Measurements from ENCODE around the gene PIN1.
"Not testable (repeated sequence)": the region's sequence is repeated elsewhere in the genome, so short reads cannot be mapped to it uniquely, and the experiment has no call there.

The PIN1 gene

DNA sequence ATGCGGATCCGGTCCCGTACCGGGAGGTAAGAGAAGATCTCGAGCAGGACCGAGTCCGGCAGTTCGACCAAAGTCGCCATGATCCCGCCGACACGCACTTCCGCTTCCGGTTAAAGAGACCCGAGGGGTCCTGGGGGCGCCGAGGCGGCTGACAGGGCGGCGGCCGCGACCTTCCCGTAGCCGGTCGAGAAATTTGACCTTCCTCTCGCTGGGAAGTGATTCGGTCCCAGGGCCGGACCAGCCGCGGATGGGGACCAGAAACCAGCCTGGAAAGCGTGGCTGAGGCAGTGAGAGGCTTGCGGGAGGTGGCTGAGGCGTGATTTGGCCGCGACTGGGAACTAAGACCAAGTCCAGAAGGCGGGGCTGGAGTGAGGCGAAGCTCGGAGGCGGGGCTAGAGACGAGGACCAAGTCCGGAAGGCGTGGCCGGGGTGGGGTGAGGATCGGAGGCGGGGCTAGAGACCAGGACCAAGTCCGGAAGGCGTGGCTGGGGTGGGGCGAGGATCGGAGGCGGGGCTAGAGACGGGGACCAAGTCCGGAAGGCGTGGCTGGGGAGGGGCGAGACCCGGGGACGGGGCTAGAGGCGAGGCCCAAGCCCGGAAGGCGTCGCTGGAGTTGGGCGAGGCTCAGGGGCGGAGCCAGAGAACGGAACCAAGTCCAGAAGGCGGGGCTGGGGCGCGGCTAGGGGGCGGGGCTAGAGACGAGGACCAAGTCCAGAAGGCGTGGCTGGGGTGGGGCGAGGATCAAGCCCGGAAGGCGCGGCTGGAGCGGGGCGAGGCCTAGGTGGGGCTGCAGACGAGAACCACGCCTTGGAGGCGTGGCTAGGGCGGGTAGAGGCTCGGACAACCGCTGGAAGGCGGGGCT is 16.2 kb upstream of the PIN1 start, which contains the start of gene FBXL12:
TSS of gene FBXL12 (minus strand) at position 346 of the 862 bp plus-strand sequence. CDS start at position 80, 266 bp downstream.
- DNase-seq: peak; percentile 99

GRCh38 chr19:9819596-9819909 is 15.6 kb upstream of the PIN1 start:
- no peak for DNase-seq

- DNase-seq: not testable (repeated sequence)
These were observed 15.1 kb upstream of the PIN1 start for GRCh38 chr19:9820034-9820433.

- DNase-seq: no peak
These were observed 11.3 kb upstream of the PIN1 start for GRCh38 chr19:9823816-9824215.

- DNase-seq: peak; percentile 79
These were observed 7.6 kb upstream of the PIN1 start, which contains the start of gene UBL5 for GRCh38 chr19:9827289-9828238. UBL5 (plus strand) TSS chr19:9827918; CDS start chr19:9828338, 420 bp downstream.

- DNase-seq: no peak
These were observed 6.5 kb upstream of the PIN1 start for GRCh38 chr19:9828551-9829063.

DNA sequence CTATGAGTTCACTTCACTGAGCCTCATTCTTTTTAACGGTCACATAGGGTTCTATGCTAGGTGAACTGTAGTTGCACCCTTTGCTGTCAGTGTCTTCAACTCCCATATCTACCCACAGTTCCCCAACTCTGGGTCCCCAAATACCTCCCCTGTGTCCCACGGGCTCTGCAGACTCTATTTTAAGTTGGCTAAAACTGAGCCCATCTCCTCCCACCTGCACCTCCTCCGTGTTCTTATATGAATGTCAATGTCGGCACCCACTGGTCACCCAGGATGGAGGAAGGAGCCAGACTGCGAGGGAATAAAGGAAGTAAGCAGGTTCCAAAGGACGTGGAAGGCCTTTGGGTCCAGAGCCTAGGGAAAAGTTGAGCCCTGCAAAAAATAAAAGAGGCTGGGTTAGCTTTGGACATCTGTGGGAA is 802 bp upstream of the PIN1 start:
- DNase-seq: no peak

GRCh38 chr19:9835507-9835949 is 410 bp downstream of the PIN1 start:
- DNase-seq: no peak

DNA sequence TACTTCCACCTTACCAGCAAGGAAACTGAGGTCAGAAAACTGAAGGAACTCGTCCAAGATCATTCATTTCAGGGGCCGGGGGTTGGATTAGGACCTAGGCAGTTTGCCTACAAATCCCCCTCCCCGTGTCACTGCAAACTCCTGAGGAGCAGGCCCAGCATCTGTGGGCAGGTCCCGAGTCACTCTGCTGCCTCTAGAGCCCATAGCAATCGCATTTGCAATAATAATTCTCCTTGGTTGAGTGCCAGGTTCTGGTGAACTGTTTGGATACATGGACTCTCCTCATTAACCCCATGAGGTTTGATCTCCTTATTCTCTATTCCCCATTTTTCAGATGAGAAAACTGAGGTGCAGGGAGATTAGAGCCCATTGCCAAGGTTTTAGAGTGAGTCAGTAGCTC is 903 bp downstream of the PIN1 start:
- no peak for DNase-seq

- no peak for DNase-seq
These were observed 3.2 kb downstream of the PIN1 start for GRCh38 chr19:9838324-9838723.

- no peak for DNase-seq
These were observed 4.3 kb downstream of the PIN1 start for GRCh38 chr19:9839415-9839814.

GRCh38 chr19:9842834-9843625 is 7.9 kb downstream of the PIN1 start:
- no peak for DNase-seq

- DNase-seq: not testable (repeated sequence)
These were observed 8.6 kb downstream of the PIN1 start for GRCh38 chr19:9843626-9844273.

- no peak for DNase-seq
These were observed 12.1 kb downstream of the PIN1 start for GRCh38 chr19:9847087-9847671.

GRCh38 chr19:9848060-9848459 is 12.9 kb downstream of the PIN1 start:
- DNase-seq: no peak

DNA sequence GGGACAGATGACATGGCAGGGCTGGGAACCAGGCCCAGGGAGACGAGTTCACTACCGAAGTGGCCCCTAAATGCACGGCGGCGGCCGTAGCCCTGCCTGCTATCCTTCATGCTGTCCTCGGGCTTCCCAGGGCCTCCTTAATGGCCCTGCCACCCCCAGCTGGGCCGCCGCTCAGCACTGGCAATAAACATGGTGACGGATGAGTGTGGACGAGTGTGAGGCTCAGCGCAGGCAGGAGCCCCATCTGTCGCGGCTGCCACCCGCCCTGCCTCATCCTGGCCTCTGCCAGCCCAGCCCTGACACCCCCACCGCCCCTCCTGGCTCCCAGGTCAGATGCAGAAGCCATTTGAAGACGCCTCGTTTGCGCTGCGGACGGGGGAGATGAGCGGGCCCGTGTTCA is 13.6 kb downstream of the PIN1 start:
- no peak for DNase-seq

DNA sequence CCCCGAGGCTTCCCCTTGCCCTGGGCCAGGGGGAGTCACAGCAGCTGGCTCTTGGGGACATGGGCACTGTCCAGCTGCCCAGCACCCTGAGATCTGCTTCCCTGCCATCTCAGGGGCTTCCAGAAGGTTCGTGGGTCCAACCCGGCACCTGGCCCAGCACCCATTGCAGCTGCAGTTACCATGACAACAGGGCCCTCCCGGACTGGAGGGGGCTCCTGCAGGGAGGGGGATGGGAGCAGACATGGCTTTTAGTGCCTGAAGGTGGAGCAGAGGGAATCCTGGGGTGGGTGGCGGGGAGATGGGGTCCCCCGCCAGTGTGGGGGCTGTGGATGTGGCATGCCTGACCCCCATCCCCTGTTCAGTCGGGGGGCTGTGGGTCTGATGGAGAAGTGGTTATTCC is 14.7 kb downstream of the PIN1 start:
- DNase-seq: no peak

DNA sequence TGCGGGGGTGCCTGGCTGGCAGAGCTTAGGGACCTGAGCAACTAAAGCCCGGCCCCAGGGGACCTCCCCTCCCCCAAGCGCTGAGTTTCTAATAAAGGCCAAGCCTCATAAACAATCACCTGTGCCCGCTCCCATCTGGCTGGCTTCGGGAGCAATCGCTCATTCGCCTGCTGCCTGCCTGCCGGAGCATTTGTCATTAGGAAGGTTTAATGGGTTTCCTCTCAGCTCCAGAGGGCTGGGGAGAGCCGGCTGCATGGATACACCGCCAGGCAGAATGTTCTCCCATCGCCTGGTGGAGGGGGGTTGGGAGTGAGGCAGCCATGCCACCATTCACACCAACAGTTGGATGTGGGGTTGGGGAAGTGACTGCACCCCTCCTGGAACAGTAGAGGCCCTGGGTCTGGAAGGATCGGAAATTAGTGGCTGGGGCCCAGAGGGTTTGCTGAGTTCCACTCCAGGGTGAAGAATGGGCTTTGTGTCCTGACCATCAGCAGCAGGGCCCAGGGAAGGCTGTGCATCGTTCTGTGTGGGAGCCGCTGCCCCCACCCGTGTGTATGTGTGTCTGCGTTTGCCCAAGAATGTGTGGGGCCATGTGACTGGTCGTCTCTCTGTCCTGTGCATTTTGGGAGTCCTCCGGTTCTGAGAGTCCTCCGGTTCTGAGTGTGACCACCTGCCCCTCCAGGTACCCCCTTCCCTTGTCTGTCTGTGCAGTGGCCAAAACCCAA is 15.3 kb downstream of the PIN1 start:
- DNase-seq: no peak

GRCh38 chr19:9854282-9854846 is 19.2 kb downstream of the PIN1 start:
- no peak for DNase-seq

- DNase-seq: no peak
These were observed 21.5 kb downstream of the PIN1 start for GRCh38 chr19:9856609-9857008.
